OCI-LY3 (cell line): Measurements from ENCODE around the gene ORM1.
A peak's percentile ranks its signal among the peaks of the same experiment; 100 is the strongest.

Experiments used
- H2AFZ ChIP-seq: fragments of 200-600, 300-600 bp; shearing (Covaris generic); 2 replicates; pipeline ENCODE4 v1.6.0; 2014; ENCODE audit warnings: antibody characterized with exemption, low read depth, low read length
- H3K27ac ChIP-seq: fragments of 200-600, 300-600 bp; sonication (generic); 2 replicates; pipeline ENCODE4 v1.5.1; 2014; ENCODE audit warnings: mild to moderate bottlenecking, low read length, moderate library complexity, mixed read lengths
- H3K27me3 ChIP-seq: fragments of 200-600, 300-600 bp; sonication (generic); 2 replicates; pipeline ENCODE4 v1.6.1; 2014; ENCODE audit warnings: low read depth, low read length, mixed read lengths
- H3K36me3 ChIP-seq: fragments of 200-600, 300-600 bp; sonication (generic); replicated peaks from 2 replicates; pipeline ENCODE3; 2014; ENCODE audit warnings: low read depth, low read length, mixed read lengths
- H3K4me1 ChIP-seq: fragments of 300-600, 200-600 bp; sonication (generic); 2 replicates; pipeline ENCODE4 v1.6.1; 2014; ENCODE audit warnings: low read length, mixed read lengths
- H3K4me2 ChIP-seq: fragments of 200-600, 300-600 bp; sonication (generic); 2 replicates; pipeline ENCODE4 v1.6.1; 2014; ENCODE audit warnings: low read length, mixed read lengths
- H3K4me3 ChIP-seq: fragments of 300-600, 200-600 bp; sonication (generic); 2 replicates; pipeline ENCODE4 v1.5.1; 2014; ENCODE audit warnings: antibody characterized with exemption, mild to moderate bottlenecking, low read length, moderate library complexity
- H3K79me2 ChIP-seq: fragments of 300-600, 200-600 bp; shearing (Covaris generic); 2 replicates; pipeline ENCODE4 v1.6.1; 2014; ENCODE audit warnings: mild to moderate bottlenecking, low read length, mixed read lengths
- H3K9ac ChIP-seq: fragments of 300-600, 200-600 bp; shearing (Covaris generic); 2 replicates; pipeline ENCODE4 v1.6.0; 2014; ENCODE audit warnings: mild to moderate bottlenecking, low read length, moderate library complexity
- H3K9me3 ChIP-seq: fragments of 200-600, 300-600 bp; shearing (Covaris generic); 2 replicates; pipeline ENCODE4 v1.6.1; 2014; ENCODE audit warnings: low read length, mixed read lengths; ENCODE audit not compliant: insufficient read depth
- H4K20me1 ChIP-seq: fragments of 200-600, 300-600 bp; sonication (generic); 2 replicates; pipeline ENCODE4 v1.6.1; 2016; ENCODE audit warnings: low read length, mixed read lengths; ENCODE audit not compliant: insufficient read depth
- EZH2phosphoT487 ChIP-seq: fragments of 200-600 bp; shearing (Covaris generic); IDR thresholded peaks from 2 replicates; pipeline ENCODE4 v1.6.1; 2018; ENCODE audit warnings: antibody characterized with exemption, mixed run types, low read depth
- TF ChIP-seq, protein P1 (sequence below): fragments of 200-600, 300-600 bp; sonication (generic); IDR thresholded peaks from 2 replicates; pipeline ENCODE4 v1.5.1; 2014; ENCODE audit warnings: antibody characterized with exemption, low read length, low read depth

ORM1 gene

DNA sequence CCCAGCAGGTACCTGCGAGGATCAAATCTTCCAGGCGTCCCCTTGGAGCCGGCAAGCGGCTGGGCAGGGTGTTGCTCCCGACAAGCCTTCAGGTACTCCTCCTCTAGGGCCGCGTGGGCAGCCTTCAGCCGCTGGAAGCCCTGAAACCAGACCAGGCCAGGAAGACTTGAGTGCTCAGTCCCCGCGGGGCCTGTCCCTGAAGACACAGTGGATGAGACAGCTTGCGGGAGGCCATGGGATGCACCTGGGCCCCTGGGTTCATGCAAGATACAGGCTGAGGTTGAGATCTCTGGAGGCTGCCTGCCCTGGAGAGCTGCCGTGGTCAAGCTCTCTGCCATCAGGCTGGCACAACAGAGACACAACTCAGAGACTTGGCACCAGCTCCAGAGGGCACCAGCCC, 39.5 kb downstream of the ORM1 start:
- Histone ChIP-seq H3K4me3 (no peak overlapping the region), H3K9ac (no peak overlapping the region), H3K4me2 (no peak overlapping the region), H3K27me3 (no peaks in the 10 kb centered on the region), H4K20me1 (no peaks in the 10 kb centered on the region), H3K4me1 (peaks cover 30% of the 10 kb centered on the region), H2AFZ (no peak overlapping the region), H3K27ac (no peak overlapping the region), H3K9me3 (no peaks in the 10 kb centered on the region), H3K36me3 (peaks cover 92% of the 10 kb centered on the region), H3K79me2 (peaks cover 44% of the 10 kb centered on the region)
- no peak for TF ChIP-seq EZH2phosphoT487

GRCh38 chr9:114363424-114363823, 40.5 kb downstream of the ORM1 start:
- H3K36me3 ChIP-seq, result peaks cover 92% of the 10 kb centered on the region
- no peaks in the 10 kb centered on the region for H4K20me1 ChIP-seq
- no peak for TF ChIP-seq EZH2phosphoT487
- TF ChIP-seq, protein P1, sequence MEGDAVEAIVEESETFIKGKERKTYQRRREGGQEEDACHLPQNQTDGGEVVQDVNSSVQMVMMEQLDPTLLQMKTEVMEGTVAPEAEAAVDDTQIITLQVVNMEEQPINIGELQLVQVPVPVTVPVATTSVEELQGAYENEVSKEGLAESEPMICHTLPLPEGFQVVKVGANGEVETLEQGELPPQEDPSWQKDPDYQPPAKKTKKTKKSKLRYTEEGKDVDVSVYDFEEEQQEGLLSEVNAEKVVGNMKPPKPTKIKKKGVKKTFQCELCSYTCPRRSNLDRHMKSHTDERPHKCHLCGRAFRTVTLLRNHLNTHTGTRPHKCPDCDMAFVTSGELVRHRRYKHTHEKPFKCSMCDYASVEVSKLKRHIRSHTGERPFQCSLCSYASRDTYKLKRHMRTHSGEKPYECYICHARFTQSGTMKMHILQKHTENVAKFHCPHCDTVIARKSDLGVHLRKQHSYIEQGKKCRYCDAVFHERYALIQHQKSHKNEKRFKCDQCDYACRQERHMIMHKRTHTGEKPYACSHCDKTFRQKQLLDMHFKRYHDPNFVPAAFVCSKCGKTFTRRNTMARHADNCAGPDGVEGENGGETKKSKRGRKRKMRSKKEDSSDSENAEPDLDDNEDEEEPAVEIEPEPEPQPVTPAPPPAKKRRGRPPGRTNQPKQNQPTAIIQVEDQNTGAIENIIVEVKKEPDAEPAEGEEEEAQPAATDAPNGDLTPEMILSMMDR, result no peak
- peaks cover 53% of the 10 kb centered on the region for H3K79me2 ChIP-seq
- no peak overlapping the region for H3K4me3 ChIP-seq
- H3K4me2 ChIP-seq, result no peak overlapping the region
- H3K9ac ChIP-seq, result no peak overlapping the region
- no peaks in the 10 kb centered on the region for H3K27me3 ChIP-seq
- peaks cover 40% of the 10 kb centered on the region for H3K4me1 ChIP-seq
- peak overlapping the region; percentile 57; the same call in 1 of the 2 replicates for H3K27ac ChIP-seq
- H3K9me3 ChIP-seq, result no peaks in the 10 kb centered on the region
- H2AFZ ChIP-seq, result no peak overlapping the region

DNA sequence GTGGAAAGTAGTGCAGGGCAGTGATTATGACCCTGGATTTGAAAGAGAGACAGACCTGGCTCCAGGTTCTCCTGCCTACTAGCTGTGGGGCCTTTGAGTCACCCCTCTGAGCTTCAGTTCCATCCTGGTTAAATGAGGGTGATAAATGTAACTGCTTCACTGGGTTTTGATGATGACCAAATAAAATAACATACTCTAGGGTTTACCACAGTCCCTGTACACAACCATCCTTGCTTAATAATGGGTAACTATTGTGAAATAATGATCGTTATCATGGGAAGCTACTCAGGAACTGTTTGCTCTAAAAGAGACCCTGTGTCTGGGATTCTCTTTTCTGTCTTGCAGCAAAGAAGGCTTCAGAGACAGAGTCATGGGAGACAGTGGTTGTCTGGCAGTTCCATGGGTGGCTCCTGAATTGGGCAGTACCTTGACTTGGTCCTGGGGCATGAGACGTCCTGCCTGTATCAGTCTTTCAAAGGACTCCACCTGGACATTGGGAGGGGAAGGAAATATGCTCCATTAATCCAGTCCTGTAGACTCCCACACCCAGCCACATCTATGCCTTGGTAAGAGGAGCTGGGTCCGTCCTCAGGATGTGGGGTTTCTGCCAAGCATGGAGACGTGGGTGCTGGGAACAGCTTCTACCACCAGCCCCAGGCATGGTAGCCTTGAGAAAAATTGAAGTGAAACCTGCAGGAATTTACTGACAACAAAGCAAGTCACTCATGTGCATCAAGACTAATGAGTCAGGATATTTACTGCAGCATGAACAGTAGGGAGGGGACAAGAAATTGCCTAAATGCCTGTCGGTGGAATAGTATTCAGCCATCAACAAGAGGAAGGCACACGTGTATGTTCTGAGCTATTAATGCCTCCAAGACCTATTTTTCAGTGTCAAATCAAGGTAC, 41.5 kb downstream of the ORM1 start:
- no peaks in the 10 kb centered on the region for H3K9me3 ChIP-seq
- H4K20me1 ChIP-seq, result no peaks in the 10 kb centered on the region
- no peaks in the 10 kb centered on the region for H3K27me3 ChIP-seq
- H3K9ac ChIP-seq, result no peak overlapping the region
- H3K36me3 ChIP-seq, result peaks cover 93% of the 10 kb centered on the region
- peaks cover 48% of the 10 kb centered on the region for H3K4me1 ChIP-seq
- TF ChIP-seq, protein P1, result no peak
- TF ChIP-seq EZH2phosphoT487, result no peak
- H2AFZ ChIP-seq, result no peak overlapping the region
- 0 out of 2 replicates have a peak overlapping the region, but pooled peaks have one; percentile 10 for H3K4me2 ChIP-seq
- H3K27ac ChIP-seq, result peak overlapping the region; percentile 57
- H3K79me2 ChIP-seq, result peaks cover 63% of the 10 kb centered on the region
- H3K4me3 ChIP-seq, result no peak overlapping the region

DNA sequence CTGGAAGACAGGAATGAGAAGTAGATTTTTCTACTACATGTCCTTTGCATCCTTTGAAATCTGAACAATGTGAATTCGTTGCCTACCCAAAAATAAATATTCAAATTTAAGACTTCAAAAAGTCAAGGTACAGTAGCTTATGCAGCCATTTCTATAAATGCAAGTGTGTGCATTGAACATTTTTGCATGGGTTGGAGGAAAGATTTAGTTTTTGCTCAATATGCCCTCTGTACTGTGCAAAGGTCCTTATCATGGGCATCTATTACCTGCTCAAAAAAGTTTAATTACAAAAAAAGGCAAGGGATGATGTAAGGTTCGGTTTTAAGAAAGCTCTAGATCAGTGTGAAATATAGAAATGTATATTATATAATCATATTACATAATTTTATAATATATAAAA, 42.3 kb downstream of the ORM1 start:
- peaks cover 93% of the 10 kb centered on the region for H3K36me3 ChIP-seq
- H3K27ac ChIP-seq, result peak overlapping the region; percentile 57
- H2AFZ ChIP-seq, result no peak overlapping the region
- H3K4me1 ChIP-seq, result peaks cover 57% of the 10 kb centered on the region
- H3K79me2 ChIP-seq, result peaks cover 71% of the 10 kb centered on the region
- no peaks in the 10 kb centered on the region for H4K20me1 ChIP-seq
- no peak overlapping the region for H3K4me3 ChIP-seq
- H3K9ac ChIP-seq, result no peak overlapping the region
- no peaks in the 10 kb centered on the region for H3K9me3 ChIP-seq
- no peak overlapping the region for H3K4me2 ChIP-seq
- TF ChIP-seq, protein P1, result no peak
- no peak for TF ChIP-seq EZH2phosphoT487
- H3K27me3 ChIP-seq, result no peaks in the 10 kb centered on the region
